Right hindlimb (tissue), 1 donor: ENCODE results near the gene PPCDC.
"Not testable (repeated sequence)": the region's sequence is repeated elsewhere in the genome, so short reads cannot be mapped to it uniquely, and the experiment has no call there.

Source experiments
- DNase-seq: peaks from one replicate; pipeline ENCODE4 v3.0.0-alpha.2; 2018

The PPCDC gene

DNA sequence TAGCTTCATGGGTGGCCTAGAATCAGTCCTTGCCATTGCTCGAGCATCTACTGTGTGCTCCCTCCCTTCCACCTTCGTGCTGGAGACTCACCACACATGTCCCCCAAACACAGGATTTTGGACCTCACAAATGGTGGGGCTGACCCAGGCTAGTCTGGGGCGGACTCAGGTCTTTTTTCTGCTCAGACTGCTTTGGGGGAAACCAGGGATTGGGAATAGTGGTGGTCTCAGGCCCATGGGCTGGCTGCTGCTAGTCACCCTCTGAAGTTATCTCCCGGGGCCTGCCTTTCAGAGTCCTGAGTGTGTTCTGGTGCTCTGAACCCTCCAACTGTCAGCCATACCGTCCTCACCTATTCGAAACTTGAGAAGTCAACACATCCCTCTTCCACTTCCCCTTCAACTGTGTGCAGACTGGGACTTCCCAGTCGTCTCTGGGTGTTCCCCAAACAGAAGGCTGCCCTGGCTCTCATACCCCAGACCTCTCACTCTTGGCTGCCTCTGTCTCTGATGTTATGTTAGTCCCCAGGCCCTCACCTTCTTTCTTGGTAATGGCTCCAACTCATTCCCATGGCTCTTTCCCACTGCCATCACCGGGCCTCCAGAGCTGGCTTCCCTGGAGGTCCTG is 46.0 kb downstream of the PPCDC start:
- DNase-seq: no peak

DNA sequence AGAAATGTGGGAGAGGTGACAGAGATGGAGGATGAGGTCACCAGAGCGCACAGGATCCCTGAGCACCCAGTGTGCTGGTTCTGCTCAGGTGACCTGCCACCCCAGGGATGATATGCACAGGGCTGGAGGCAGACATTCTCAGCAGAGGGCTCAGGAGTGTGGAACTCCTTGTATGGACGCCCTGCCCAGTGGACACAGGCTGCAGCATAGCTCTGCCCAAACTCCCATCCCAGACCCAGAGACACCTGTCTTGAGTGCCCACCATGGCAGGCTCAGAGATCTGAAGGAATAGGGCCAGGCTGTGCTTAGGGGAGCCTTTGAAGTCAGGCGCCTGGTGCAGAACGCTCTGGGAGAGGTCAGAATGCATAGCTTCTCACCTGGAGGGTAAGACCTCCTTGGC is 47.3 kb downstream of the PPCDC start:
- no peak for DNase-seq

DNA sequence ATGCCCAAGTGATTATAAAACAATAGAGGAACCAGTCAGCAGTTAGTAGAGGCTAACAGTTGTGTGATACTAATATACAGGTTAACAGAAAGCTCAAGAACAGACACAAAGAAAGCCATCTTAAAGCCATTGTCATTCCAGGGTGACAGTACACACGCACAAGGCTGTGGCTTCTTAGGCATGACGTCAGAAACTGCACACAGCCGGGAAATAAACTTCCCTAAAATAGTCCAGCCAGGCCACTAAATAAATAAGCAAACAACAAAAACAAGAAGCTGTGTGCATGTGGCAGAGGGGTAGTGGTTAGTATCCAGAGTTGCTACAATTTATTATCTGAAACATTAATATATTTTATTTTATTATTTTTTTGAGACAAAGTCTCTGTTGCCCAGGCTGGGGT is 49.8 kb downstream of the PPCDC start:
- DNase-seq: no peak

- DNase-seq: no peak
Measured at GRCh38 chr15:75076277-75076676, 52.9 kb downstream of the PPCDC start.

DNA sequence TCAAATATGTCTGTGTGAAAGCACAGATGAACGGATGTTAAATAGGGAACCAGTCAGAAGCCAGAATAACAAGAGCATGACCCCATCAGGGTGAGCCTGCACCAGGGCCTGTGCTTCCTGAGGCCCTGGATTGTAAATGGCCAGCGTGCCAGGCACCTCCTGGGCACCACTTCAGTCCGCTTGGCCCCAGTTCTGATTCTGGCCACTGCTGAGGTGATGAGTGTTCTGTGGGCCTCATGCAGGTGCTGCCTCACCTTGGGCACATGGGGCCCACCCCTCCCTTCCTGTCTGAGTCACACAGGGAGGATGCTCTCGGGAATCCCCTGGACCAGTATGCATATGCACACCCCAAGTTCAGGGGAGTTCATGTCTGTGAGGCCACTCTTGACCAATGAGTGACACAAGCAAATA is 54.2 kb downstream of the PPCDC start:
- DNase-seq: not testable (repeated sequence)

DNA sequence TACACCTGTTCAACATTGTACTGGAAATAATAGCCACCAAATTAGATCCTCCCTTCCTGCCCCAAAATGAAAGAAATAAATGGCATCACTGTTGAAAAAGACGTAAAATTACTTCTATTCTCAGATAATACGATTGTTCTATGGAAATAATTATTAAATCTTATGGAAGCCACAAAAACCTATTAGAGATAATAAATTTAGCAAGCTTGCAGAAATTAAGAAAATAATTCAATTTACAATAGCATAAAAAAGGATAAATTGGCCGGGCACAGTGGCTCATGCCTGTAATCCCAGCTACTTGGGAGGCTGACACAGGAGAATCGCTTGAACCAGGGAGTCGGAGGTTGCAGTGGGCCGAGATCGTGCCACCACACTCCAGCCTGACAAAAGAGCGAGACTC is 57.8 kb downstream of the PPCDC start:
- DNase-seq: no peak

DNA sequence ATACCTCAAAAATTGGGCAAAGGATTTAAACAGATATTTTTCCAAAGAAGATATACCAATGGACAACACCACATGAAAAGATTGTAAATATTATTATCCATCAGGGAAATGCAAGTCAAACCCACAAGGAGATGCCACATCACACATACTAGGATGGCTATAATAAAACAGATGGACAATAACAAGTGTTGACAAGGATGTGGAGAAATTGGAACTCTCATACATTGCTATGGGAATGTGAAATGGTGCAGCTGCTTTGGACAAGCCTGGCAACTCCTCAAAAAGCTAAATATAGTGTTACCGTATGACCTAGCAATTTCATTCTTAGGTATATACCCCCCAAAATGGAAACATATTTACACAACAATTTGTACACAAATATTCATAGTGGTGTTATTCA is 59.3 kb downstream of the PPCDC start:
- DNase-seq: no peak

DNA sequence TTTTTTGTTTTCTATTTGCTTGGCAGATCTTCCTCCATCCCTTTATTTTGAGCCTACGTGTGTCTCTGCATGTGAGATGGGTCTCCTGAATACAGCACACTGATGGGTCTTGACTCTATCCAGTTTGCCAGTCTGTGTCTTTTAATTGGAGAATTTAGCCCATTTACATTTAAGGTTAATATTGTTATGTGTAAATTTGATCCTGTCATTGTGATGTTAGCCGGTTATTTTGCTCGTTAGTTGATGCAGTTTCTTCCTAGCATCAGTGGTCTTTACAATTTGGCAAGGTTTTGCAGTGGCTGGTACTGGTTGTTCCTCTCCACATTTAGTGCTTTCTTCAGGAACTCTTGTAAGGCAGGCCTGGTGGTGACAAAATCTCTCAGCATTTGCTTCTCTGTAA is 62.3 kb downstream of the PPCDC start:
- DNase-seq: not testable (repeated sequence)

DNA sequence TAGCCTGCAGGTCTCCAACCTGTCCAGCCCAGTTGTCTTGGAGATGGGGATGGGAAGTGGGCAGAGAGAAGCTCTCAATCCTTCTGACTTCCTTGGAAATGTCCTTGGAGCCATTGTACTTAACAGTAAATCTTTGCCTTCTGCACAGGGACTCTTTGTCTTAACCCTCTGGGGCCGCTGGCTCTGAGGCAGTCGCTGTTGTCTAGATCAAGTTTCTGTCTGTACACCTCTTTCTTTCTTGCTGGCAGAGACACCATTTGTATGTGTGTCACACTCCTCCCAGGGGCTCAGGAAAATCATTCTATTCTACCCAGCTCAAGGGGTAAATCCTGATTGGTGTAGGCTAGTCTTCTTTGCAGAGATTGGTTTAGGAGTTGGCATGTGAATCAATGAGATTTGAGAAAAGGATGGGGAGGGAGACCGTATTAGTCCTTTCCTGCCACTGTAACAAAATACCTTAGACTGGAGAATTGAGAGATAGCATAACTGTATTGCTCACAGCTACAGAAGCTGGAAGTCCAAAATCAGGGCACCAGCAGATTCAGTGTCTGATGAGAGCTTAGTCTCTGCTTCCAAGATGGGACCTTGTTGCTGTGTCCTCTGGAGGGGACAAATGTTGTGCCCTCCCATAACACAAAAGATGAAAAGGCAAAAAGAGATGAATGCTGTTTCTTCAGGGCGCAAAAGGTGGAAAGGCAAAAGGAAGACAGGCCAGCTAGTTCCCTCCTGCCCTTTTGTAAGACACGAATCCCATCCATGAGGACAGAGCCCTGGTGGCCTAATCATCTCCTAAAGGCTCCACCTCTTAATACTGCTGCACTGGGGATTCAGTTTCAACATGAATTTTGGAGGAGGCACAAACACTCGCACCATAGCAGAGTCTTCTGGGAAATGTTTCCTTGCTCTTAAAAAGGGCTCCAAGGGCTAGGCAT is 66.3 kb downstream of the PPCDC start:
- no peak for DNase-seq

- DNase-seq: no peak
Measured at GRCh38 chr15:75090388-75090734, 67.0 kb downstream of the PPCDC start.

GRCh38 chr15:75091814-75092213 is 68.4 kb downstream of the PPCDC start:
- DNase-seq: no peak

- DNase-seq: not testable (repeated sequence)
Measured at GRCh38 chr15:75094961-75095478, 71.6 kb downstream of the PPCDC start.

DNA sequence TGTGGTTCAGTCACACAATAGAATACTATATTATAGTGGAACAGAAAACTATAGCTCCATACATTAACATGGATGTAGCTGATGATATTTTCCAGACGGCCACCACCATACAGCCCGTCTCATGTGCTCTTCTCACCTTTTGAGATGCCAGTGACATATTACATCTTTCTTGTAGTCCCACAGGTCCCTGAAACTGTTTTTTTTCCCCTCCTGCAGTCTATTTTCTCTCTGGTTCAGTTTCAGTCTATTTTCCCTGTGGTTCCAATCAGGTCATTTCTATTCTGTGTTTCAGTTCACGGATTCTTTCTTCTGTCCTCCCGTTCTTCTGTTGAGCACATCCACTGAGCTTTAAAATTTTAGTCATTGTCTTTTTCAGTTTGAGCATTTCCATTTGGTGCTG is 72.2 kb downstream of the PPCDC start:
- no peak for DNase-seq

GRCh38 chr15:75097939-75098338 is 74.5 kb downstream of the PPCDC start:
- no peak for DNase-seq

DNA sequence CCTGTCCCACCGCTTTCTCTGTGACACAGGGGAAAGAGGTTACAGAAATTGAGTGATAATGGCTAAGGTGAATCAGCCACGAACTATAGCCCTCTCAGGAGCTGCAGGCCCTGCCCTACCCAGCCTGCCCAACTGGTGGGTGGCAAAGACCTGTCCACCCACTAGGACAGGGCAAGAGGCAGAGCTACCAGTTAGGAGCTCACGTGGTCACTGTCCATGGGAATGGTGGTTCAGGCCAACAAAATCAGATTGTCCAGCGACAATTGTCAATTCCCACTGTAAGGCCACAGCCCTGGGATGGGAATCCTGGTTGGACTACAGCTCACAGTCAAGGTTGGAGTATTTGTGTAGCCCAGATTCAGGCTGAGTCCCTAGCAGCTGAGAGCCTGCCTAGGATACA is 75.0 kb downstream of the PPCDC start:
- no peak for DNase-seq
